ENCODE results near the gene ARHGEF1.

Gene ARHGEF1, protein sequence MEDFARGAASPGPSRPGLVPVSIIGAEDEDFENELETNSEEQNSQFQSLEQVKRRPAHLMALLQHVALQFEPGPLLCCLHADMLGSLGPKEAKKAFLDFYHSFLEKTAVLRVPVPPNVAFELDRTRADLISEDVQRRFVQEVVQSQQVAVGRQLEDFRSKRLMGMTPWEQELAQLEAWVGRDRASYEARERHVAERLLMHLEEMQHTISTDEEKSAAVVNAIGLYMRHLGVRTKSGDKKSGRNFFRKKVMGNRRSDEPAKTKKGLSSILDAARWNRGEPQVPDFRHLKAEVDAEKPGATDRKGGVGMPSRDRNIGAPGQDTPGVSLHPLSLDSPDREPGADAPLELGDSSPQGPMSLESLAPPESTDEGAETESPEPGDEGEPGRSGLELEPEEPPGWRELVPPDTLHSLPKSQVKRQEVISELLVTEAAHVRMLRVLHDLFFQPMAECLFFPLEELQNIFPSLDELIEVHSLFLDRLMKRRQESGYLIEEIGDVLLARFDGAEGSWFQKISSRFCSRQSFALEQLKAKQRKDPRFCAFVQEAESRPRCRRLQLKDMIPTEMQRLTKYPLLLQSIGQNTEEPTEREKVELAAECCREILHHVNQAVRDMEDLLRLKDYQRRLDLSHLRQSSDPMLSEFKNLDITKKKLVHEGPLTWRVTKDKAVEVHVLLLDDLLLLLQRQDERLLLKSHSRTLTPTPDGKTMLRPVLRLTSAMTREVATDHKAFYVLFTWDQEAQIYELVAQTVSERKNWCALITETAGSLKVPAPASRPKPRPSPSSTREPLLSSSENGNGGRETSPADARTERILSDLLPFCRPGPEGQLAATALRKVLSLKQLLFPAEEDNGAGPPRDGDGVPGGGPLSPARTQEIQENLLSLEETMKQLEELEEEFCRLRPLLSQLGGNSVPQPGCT

GRCh38 chr19:41882568-41883462, at the start of gene ARHGEF1:
TSS of gene ARHGEF1 (plus strand) at chr19:41883184. CDS start at chr19:41888083, 4,899 bp downstream.
- DNase-seq = peak; percentile 47

- no peak for DNase-seq
Measured at GRCh38 chr19:41837981-41838708, 44.8 kb upstream of the ARHGEF1 start.

DNA sequence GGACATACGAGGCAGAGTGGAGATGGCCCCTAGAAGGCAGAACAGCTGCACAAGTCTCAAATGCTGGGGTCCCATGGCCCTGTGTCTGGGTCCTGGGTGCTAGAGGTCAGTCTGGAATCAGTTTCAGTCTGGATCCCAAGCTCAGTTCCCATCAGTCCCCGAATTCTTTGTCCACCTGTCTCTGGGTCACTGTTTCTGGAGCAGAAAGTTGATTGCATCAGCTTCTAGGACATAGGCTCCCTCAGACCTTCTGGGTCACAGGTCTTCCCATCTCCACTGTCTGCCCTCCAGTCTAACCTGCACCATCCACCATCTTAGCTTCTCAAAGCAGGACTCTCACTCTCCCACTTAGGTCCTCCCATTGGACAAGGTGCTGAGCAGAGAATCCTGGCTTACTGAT, 43.8 kb upstream of the ARHGEF1 start:
- DNase-seq = no peak

GRCh38 chr19:41843371-41843770, 39.6 kb upstream of the ARHGEF1 start:
- no peak for DNase-seq

DNA sequence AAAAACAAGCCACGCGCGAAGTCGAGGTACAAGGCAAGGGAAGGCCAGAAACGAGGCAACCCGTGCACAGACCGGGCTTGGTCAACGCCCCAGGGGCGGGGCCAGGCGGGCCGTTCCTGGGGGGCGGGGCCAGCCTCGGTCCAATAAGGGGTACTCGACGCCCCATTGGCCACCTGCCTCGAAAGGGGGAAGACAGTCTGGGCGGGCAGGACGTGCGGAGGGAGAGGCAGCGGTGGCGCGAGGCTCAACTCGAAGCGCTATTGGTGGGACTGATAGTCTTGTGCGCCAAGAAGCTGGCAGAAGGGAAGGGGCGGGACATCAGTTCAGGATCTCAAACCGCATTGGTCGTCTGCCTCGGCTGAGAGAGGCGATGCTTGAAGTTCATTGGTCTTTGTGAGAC, 38.4 kb upstream of the ARHGEF1 start, which contains the start of gene LYPD4:
LYPD4 (minus strand) TSS at position 83 of the 400 bp plus-strand sequence. CDS start 5,398 bp downstream, outside the sequence.
- no peak for DNase-seq

DNA sequence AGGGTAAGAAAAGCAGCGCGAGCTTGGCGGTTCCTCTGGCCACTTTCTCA, 38.2 kb upstream of the ARHGEF1 start, which contains the start of gene DMRTC2:
DMRTC2 (plus strand) TSS at position 42 of the 50 bp plus-strand sequence. CDS start 2,387 bp downstream, outside the sequence.
- no peak for DNase-seq

GRCh38 chr19:41845051-41845590, 37.9 kb upstream of the ARHGEF1 start:
- no peak for DNase-seq

DNA sequence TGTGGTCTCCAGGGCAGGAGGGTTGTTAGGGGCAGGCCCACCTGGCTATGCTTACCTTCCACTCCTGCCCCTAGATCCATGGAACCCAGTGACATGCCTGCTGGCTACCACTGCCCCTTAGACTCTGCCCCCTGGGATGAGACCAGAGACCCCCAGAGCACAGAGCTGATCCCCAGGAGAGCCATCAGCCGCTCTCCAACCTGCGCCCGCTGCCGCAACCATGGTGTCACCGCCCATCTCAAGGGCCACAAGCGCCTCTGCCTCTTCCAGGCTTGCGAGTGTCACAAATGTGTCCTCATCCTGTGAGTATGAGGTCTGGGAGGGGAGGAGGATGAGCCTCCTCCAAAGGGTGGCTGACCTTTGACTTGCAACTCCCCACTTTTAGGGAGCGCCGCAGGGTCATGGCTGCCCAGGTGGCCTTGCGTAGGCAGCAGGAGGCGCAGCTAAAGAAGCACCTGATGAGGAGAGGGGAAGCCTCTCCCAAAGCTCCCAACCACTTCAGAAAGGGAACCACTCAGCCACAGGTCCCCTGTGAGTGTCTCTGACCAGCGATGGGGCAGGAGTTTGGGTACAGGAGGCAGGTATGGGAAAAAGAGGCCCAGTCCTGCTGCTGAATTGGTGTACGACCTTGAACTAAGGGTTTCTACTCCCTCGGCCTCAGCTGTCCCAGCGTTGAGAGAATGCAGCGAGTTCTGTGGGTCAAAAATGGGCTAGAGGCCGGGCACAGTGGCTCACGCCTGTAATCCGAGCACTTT, 35.5 kb upstream of the ARHGEF1 start:
- DNase-seq = no peak

- DNase-seq = no peak
Measured at GRCh38 chr19:41848666-41849065, 34.3 kb upstream of the ARHGEF1 start.

DNA sequence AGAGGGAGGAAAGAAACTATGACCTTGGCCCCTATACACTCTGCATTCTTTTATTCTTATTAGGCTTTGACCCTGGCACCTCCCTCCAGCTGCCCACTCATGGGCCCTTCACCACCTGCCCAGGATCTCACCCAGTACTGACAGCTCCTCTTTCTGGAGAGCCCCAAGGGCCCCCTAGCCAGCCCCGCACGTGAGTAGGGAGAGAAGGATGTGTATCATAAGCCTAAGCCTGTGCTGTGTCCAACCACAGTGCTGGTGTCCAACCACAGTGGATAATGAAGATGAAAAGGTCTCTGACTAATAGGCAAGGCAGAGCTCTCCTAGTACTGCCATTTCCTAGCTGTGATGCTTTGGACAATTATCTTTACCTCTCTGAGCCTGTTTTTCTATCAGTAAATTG, 33.9 kb upstream of the ARHGEF1 start:
- no peak for DNase-seq

DNA sequence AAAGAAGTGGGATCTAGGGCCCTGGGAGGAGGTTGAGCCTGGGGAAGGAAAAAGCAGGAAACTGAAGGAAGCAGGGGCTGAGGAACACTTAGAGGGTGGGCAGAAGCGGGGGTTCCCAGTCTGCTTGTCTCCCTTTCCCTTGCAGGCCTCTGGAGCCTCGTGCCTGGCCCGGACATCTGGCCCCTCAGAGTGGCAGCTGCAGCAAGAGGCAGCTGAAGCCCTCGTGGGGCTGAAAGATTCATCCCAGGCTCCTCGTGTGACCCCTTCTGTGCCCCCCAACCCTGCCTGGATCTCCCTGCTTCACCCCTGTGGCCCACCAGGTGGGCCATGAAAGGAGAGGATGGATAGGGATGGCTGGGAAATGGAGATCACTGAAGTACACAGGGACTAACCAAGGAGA, 32.6 kb upstream of the ARHGEF1 start:
- no peak for DNase-seq

DNA sequence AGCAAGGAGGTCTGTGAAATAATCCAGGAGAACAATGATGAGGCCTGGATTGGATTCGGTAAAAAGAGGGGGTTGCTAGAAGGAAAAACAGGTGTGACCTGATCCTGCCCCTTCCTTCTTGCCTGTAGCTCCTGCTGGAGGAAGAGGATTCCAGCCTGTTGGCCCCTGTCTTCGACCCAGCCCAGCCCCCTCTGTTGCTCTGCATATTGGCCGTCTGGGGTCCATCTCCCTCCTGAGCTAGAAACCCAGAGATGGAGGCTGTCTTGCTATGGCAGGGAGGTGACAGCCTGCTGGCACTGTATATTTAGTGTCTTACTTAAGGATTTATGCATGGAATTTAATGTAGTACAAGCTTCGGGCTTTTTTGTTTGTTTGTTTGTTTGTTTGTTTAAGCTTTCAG, 31.5 kb upstream of the ARHGEF1 start:
- DNase-seq = no peak

DNA sequence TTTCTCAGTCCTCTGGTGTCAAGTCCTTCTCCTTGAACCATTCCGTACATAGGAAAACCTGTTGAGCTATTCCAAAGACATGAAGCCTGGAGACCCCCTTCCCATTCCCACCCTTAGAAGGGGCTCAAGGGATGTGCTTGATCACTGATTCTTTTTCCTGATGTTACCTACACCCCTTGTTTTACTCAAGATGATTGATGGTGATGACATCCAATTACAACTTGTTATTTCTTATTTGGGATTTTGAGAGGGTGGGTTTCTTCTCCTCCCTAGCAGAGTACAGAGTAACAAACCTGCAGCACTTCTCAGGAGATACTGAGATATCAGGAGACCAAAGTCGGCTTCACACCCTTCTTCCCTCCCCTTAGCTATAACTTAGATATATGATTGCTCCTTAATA, 29.6 kb upstream of the ARHGEF1 start:
- no peak for DNase-seq

GRCh38 chr19:41853768-41854167, 29.2 kb upstream of the ARHGEF1 start:
- DNase-seq = no peak

DNA sequence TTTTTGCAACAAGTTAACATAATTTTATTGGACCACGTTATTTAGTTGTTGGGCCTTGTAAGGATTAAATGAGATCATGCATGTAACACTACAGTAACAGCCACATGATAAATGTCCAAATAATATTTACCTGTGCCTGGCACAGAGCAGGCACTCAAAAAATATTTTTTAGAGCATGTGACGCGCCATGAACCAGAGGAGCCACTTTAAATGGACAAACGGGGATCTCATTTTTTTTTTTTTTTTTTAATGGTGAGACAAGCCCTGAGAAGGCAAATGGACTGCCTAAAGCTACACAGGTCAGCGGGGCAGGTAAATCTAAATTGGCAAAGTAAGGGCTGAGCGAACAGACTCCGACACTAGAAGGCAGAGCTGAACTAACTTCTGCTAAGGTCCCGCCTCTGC, 23.8 kb upstream of the ARHGEF1 start:
- no peak for DNase-seq

GRCh38 chr19:41859618-41860418, 23.2 kb upstream of the ARHGEF1 start, which contains the start of gene RPS19:
TSS of gene RPS19 (plus strand) at chr19:41860255. CDS start at chr19:41860775, 520 bp downstream.
- peak; percentile 97 for DNase-seq

DNA sequence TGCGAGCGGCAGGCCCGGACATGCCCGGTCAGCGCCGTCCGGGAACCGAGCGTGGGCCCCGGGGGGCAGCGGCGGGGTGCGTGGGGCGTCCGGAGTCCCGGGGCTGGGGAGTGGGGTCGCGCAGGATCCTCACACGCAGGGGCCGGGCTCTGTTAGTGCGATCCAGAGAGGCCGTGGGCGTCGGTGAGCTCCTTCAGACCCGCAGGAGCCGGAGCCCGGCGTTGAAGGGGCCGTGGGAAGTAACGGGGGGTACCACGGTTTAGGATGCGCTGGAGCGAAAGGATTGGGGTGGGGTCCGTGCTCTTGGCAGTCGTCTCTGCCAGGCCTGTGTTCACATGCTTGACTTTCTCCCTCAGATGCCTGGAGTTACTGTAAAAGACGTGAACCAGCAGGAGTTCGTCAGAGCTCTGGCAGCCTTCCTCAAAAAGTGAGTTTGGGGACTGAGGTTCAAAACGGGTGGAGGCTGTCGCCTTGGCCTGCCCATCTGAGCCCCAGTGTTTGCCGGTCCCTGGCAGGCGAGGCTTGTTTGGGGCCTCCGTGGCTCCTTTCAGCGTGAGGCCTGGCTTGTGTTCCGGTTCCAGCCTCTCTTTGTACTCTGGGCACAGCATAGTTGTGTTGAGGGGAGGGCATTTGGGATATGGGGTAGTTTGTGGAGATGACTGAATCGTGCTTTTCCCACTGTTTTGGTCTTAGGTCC, 22.4 kb upstream of the ARHGEF1 start:
- DNase-seq = no peak

DNA sequence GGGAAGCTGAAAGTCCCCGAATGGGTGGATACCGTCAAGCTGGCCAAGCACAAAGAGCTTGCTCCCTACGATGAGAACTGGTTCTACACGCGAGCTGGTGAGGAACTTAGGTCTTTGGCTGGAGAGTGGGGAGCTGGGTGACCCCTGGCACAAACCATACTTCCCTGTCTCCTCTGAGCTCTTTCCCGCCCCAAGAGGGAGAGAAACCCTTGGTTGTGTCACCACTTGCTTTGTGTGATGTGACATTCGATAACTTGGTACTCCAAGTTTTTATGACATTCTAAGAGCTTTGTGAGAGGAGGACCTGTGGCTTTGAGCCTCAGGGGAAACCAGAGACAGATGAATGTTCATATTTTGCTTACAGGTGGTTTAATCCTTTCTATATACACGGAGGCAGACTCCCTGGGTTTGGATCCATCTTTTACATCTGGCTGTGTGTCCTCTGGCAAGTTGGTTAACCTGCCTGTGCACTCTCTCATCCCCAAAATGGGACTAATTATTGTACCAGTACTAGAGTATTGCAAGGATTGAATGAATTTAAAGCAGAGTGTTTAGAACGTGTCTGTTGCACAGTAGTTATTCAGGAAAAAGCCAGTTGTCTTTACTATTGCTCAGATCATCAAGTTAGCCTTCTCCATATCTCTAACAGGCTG, 21.7 kb upstream of the ARHGEF1 start:
- DNase-seq = no peak

GRCh38 chr19:41861846-41862245, 21.1 kb upstream of the ARHGEF1 start:
- DNase-seq = no peak

Data from CD4-positive, alpha-beta T cell treated with Interferon gamma for 1 hour (primary cell).